ENCODE results near the gene RHCE.
"Not testable (repeated sequence)": the region's sequence is repeated elsewhere in the genome, so short reads cannot be mapped to it uniquely, and the experiment has no call there.

DNA sequence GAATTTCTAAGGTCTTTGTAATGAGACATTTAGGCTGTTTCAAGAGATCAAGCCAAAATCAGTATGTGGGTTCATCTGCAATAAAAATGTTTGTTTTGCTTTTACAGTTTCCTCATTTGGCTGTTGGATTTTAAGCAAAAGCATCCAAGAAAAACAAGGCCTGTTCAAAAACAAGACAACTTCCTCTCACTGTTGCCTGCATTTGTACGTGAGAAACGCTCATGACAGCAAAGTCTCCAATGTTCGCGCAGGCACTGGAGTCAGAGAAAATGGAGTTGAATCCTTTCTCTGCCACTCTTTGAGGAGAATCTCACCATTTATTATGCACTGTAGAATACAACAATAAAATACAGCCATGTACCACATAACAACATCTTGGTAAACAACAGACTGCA, 91.8 kb downstream of the RHCE start:
- TF ChIP-seq, protein P1, sequence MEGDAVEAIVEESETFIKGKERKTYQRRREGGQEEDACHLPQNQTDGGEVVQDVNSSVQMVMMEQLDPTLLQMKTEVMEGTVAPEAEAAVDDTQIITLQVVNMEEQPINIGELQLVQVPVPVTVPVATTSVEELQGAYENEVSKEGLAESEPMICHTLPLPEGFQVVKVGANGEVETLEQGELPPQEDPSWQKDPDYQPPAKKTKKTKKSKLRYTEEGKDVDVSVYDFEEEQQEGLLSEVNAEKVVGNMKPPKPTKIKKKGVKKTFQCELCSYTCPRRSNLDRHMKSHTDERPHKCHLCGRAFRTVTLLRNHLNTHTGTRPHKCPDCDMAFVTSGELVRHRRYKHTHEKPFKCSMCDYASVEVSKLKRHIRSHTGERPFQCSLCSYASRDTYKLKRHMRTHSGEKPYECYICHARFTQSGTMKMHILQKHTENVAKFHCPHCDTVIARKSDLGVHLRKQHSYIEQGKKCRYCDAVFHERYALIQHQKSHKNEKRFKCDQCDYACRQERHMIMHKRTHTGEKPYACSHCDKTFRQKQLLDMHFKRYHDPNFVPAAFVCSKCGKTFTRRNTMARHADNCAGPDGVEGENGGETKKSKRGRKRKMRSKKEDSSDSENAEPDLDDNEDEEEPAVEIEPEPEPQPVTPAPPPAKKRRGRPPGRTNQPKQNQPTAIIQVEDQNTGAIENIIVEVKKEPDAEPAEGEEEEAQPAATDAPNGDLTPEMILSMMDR (conservative IDR thresholded peaks at IDR 0.05 in 1 of 2, IDR thresholded peaks at IDR 0.05 in 1 of 2; ENCODE audit: low read depth in 1 of 2, low read length in 2 of 2), result not testable (repeated sequence)
- not testable (repeated sequence) for TF ChIP-seq EZH2 (IDR thresholded peaks at IDR 0.05; ENCODE audit: low read length, missing control alignments)
